Endodermal cell (in vitro differentiated cells): Measurements from ENCODE around the gene DAB1. TPM values are rescaled to one million over a fixed set of nuclear protein-coding genes. Genes with fewer than 3 reads are reported as not detected.

Experiments
- DNase-seq: peaks from one replicate; pipeline ENCODE4 v3.0.0-alpha.2; 2017
- H3K27ac ChIP-seq: 2 replicates; pipeline ENCODE4 v1.5.1; 2013; ENCODE audit warnings: mild to moderate bottlenecking, low read depth, low read length, moderate library complexity
- H3K27me3 ChIP-seq: 2 replicates; pipeline ENCODE4 v1.6.1; 2013; ENCODE audit warnings: mild to moderate bottlenecking, low read length, moderate library complexity; ENCODE audit not compliant: insufficient read depth, control insufficient read depth, poor library complexity, severe bottlenecking
- H3K36me3 ChIP-seq: 2 replicates; pipeline ENCODE4 v1.7.0; 2013; ENCODE audit warnings: mild to moderate bottlenecking, low read length, moderate library complexity; ENCODE audit not compliant: control insufficient read depth, insufficient read depth
- H3K4me1 ChIP-seq: one replicate; pipeline ENCODE4 v1.7.0; 2013; ENCODE audit warnings: low read length; ENCODE audit not compliant: control insufficient read depth, insufficient read depth
- H3K4me3 ChIP-seq: 2 replicates; pipeline ENCODE4 v1.5.1; 2013; ENCODE audit warnings: mild to moderate bottlenecking, low read length, moderate library complexity
- H3K9ac ChIP-seq: 2 replicates; pipeline ENCODE4 v1.6.1; 2013; ENCODE audit warnings: mild to moderate bottlenecking, low read length, moderate library complexity; ENCODE audit not compliant: poor library complexity, severe bottlenecking; ENCODE audit errors: extremely low read depth
- H3K9me3 ChIP-seq: 2 replicates; pipeline ENCODE4 v1.6.1; 2013; ENCODE audit warnings: mild to moderate bottlenecking, low read length, moderate library complexity; ENCODE audit not compliant: control insufficient read depth
- H3K27ac Mint-ChIP-seq: 2 replicates; pipeline ENCODE4 v1.8.0; 2020; ENCODE audit warnings: mixed read lengths
- H3K27me3 Mint-ChIP-seq: 2 replicates; pipeline ENCODE4 v1.8.0; 2021; ENCODE audit warnings: mild to moderate bottlenecking, mixed read lengths; ENCODE audit not compliant: insufficient read depth
- H3K36me3 Mint-ChIP-seq: 2 replicates; pipeline ENCODE4 v1.8.0; 2020; ENCODE audit warnings: low read depth, mixed read lengths
- H3K4me1 Mint-ChIP-seq: 2 replicates; pipeline ENCODE4 v1.8.0; 2020; ENCODE audit warnings: mixed read lengths
- H3K4me3 Mint-ChIP-seq: 2 replicates; pipeline ENCODE4 v1.8.0; 2020; ENCODE audit warnings: mild to moderate bottlenecking, moderate library complexity, mixed read lengths
- H3K9me3 Mint-ChIP-seq: 2 replicates; pipeline ENCODE4 v1.8.0; 2020; ENCODE audit warnings: mild to moderate bottlenecking, mixed read lengths
- WGBS, 2 experiments: methylation state at CpG; one replicate each; pipeline versions ENCODE4 v1.1.5 to v1.1.7; 2013; ENCODE audit warnings: missing lambda C conversion rate in 2 of 2, mixed read lengths in 1 of 2; ENCODE audit not compliant: insufficient coverage in 1 of 2, insufficient read length in 1 of 2; 5-methylcytosine and 5-hydroxymethylcytosine counted together
- total RNA-seq, 2 donors: library from RNA; stranded (reverse); fragmentation: NEBNext Ultra II Directional in 1 of 2; extraction: Animal tissue kit (Norgen Biotek cat#: 25700) in 1 of 2; gene quantifications; 2 replicates in 1 of 2; 3 replicates in 1 of 2; pipeline ENCODE4 v1.2.1, GENCODE V29; 2021
- TF ChIP-seq, protein P1 (sequence below): fragments of 200-600 bp; sonication (generic); conservative IDR thresholded peaks from 2 replicates; pipeline ENCODE4 v1.5.0; 2021; ENCODE audit warnings: antibody characterized with exemption, mild to moderate bottlenecking

DAB1 gene
- total RNA-seq, 2 donors from 2014 or later = 32.0 to 36.2 TPM

GRCh38 chr1:56952501-56952900 is 471.4 kb downstream of the DAB1 start:
- H3K36me3 Mint-ChIP-seq = no peaks in the 10 kb centered on the region
- Histone ChIP-seq H3K4me1 (no peaks in the 10 kb centered on the region), H3K27me3 (peaks cover 11% of the 10 kb centered on the region), H3K9ac (no peak overlapping the region), H3K4me3 (no peak overlapping the region), H3K36me3 (no peaks in the 10 kb centered on the region), H3K27ac (no peak overlapping the region), H3K9me3 (no peaks in the 10 kb centered on the region)
- peaks cover under 1% of the 10 kb centered on the region for H3K4me1 Mint-ChIP-seq
- no peak overlapping the region for H3K27ac Mint-ChIP-seq
- WGBS, 2 experiments = 88 to 95% methylated on average over 8 of the region's 8 CpGs
- peaks cover 39% of the 10 kb centered on the region for H3K27me3 Mint-ChIP-seq
- no peaks in the 10 kb centered on the region for H3K9me3 Mint-ChIP-seq
- DNase-seq = no peak
- H3K4me3 Mint-ChIP-seq = no peak overlapping the region
- TF ChIP-seq, protein P1, sequence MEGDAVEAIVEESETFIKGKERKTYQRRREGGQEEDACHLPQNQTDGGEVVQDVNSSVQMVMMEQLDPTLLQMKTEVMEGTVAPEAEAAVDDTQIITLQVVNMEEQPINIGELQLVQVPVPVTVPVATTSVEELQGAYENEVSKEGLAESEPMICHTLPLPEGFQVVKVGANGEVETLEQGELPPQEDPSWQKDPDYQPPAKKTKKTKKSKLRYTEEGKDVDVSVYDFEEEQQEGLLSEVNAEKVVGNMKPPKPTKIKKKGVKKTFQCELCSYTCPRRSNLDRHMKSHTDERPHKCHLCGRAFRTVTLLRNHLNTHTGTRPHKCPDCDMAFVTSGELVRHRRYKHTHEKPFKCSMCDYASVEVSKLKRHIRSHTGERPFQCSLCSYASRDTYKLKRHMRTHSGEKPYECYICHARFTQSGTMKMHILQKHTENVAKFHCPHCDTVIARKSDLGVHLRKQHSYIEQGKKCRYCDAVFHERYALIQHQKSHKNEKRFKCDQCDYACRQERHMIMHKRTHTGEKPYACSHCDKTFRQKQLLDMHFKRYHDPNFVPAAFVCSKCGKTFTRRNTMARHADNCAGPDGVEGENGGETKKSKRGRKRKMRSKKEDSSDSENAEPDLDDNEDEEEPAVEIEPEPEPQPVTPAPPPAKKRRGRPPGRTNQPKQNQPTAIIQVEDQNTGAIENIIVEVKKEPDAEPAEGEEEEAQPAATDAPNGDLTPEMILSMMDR = no peak

DNA sequence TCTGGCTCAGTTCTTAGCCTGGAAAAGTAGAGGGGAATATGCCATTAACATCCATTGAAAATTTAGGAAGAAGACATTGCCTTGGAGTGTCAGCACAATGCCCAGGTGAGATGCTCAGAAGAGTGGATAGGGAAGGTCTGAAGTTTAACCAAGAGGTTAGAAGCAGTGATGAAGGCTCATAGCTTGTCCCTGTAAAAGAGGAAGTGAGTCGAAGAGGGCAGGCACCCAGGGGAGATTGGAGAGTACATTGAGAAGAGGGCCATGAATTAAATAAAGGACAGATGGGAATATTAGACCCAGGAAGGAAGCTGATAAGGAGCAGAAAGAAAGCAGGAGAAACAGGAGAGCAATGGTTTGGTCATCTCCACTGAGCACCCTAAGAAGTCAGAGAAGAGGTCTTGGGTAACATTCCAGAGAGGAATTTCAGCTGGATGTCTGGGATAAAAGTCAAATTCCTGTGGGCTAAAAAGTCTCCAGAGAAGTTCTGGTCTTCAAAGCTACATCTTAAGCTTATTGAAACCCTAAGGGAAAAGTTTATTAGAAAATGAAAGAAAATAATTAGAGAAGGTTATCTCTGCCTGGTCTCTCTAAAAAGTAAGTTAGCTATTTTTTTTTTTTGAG is 475.3 kb downstream of the DAB1 start:
- no peaks in the 10 kb centered on the region for H3K9me3 ChIP-seq
- Mint-ChIP-seq H3K4me1 (no peaks in the 10 kb centered on the region), H3K9me3 (no peaks in the 10 kb centered on the region), H3K27me3 (peaks cover 53% of the 10 kb centered on the region), H3K36me3 (no peaks in the 10 kb centered on the region), H3K27ac (no peak overlapping the region), H3K4me3 (no peak overlapping the region)
- H3K9ac ChIP-seq = no peak overlapping the region
- peaks cover 25% of the 10 kb centered on the region for H3K27me3 ChIP-seq
- H3K4me1 ChIP-seq = no peaks in the 10 kb centered on the region
- no peak overlapping the region for H3K27ac ChIP-seq
- 96 to 100% methylated on average over 1 of the region's 1 CpG for WGBS, 2 experiments
- H3K4me3 ChIP-seq = no peak overlapping the region
- DNase-seq = no peak
- TF ChIP-seq, protein P1 = no peak
- H3K36me3 ChIP-seq = no peaks in the 10 kb centered on the region
